Posterior cingulate gyrus (tissue), 11 donors: ENCODE measurements around the gene PDZRN3.

Experiments
- DNase-seq, 10 donors: peaks; one replicate each; pipeline versions ENCODE4 v3.0.0 to v3.0.0-alpha.2; 2020 to 2021; ENCODE audit warnings: mixed read lengths in 3 of 10
- intact Hi-C: fragments of 100-400 bp; cut with DNase I; formaldehyde crosslinking; loops from one replicate; pipeline ENCODE4 v1.15.1; 2023

Gene PDZRN3

GRCh38 chr3:73364517-73364916 is 260.2 kb downstream of the PDZRN3 start:
- DNase-seq: no peak
- intact Hi-C loops: no loop called here

DNA sequence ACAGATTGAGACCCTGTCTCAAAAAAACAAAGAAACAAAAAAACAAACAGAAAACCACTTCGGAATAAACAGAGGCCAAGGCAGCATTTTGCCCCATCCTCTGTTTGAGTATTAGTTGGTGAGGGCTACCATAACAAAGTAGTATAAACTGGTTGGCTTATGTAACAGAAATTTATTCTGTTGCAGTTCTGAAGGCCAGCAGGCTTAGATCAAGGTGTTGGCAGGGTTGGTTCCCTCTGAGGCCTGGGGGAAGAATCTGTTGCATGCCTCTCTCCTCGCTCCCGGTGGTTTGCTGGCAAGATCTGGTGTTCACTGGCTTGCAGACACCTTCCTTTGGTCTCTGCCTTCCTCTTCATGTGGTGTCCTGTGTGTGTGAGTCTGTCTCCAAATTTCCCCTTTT is 261.6 kb downstream of the PDZRN3 start:
- intact Hi-C loops: no loop called here

DNA sequence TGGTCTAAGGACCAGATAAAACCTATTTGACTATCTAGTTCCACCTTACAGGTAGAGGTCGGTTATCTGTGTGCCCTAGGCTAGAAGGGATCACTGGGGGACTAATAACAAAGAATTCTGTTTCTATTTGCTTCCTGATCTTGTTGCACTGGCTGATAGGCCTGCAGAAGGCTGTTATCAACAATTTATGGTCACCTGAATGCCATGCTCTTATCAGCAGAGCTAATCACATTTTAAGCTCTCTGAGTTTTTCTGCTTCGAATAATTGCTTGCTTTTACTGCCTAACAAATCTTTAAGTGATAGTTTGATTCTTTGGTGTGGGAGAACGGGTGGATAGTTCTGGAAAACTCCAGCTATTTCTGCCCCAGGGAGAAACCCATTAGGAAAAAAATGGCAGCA is 263.1 kb downstream of the PDZRN3 start:
- DNase-seq: no peak
- intact Hi-C loops: no loop called here

More for the DNA sequence above, 261.6 kb downstream of the PDZRN3 start:
- no peak for DNase-seq

GRCh38 chr3:73353649-73354217 is 271.0 kb downstream of the PDZRN3 start:
- peak in 1 of 10 donors; percentile 16 for DNase-seq

GRCh38 chr3:73352841-73353645 is 271.7 kb downstream of the PDZRN3 start:
- intact Hi-C loops: no loop called here
- no peak for DNase-seq

More at GRCh38 chr3:73353649-73354217, 271.0 kb downstream of the PDZRN3 start:
- intact Hi-C loops: no loop called here

GRCh38 chr3:73351423-73352071 is 273.2 kb downstream of the PDZRN3 start:
- DNase-seq: no peak
- intact Hi-C loops: no loop called here

DNA sequence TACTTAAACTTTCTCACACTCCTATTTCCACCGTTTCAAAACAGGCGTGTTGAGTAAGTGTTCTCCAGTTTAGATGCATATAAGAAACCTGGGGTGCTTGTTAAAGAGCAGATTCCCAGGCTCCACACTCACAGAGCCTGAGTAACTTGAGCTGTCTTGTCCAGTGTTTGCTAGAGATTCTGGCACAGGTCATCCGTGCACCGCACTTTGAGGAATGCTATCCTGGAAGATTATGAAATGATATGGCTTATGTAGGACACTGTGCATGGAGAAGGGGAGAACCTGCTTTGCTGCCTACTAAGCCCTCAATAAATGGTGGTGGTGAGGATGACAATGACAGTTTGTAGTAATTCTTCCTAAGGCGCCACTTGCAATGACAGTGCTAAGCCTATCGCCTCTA is 273.7 kb downstream of the PDZRN3 start:
- DNase-seq: no peak
- intact Hi-C loops: no loop called here

- DNase-seq: no peak
- intact Hi-C loops: no loop called here
Observed at GRCh38 chr3:73349657-73350056, 275.1 kb downstream of the PDZRN3 start.

- DNase-seq: no peak
Observed at GRCh38 chr3:73342077-73342476, 282.7 kb downstream of the PDZRN3 start.

GRCh38 chr3:73341272-73341935 is 283.3 kb downstream of the PDZRN3 start:
- DNase-seq: no peak
- intact Hi-C loops: no loop called here

More at GRCh38 chr3:73342077-73342476, 282.7 kb downstream of the PDZRN3 start:
- intact Hi-C loops: no loop called here

DNA sequence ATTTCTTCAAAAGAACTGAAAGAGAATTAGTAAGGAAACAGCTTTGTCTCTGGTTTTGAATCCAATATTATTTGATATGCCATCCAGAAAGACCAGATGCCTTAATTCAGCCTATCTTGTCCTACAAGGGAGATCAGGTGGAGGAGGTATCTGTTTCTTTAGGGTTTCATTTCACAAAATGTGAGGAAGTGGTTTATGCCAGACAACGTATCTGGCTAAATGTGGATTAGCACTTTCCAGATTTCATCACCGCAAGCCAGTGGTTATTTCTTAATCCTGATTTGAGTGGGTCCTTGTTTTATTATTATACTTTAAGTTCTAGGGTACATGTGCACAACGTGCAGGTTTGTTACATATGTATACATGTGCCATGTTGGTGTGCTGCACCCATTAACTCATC is 292.2 kb downstream of the PDZRN3 start:
- DNase-seq: no peak
- intact Hi-C loops: no loop called here
